Melanocyte of skin (primary cell): ENCODE data around the gene INMT. TPM values are rescaled to one million over a fixed set of nuclear protein-coding genes. Genes with fewer than 3 reads are reported as not detected.

ENCODE experiments used
- total RNA-seq, 2 donors: library from RNA; depleted of rRNA; stranded (reverse); fragments of >200 nt; gene quantifications; 2 replicates each; pipeline ENCODE4 v1.2.3, GENCODE V29; 2012

The INMT gene
- total RNA-seq, result not detected

DNA sequence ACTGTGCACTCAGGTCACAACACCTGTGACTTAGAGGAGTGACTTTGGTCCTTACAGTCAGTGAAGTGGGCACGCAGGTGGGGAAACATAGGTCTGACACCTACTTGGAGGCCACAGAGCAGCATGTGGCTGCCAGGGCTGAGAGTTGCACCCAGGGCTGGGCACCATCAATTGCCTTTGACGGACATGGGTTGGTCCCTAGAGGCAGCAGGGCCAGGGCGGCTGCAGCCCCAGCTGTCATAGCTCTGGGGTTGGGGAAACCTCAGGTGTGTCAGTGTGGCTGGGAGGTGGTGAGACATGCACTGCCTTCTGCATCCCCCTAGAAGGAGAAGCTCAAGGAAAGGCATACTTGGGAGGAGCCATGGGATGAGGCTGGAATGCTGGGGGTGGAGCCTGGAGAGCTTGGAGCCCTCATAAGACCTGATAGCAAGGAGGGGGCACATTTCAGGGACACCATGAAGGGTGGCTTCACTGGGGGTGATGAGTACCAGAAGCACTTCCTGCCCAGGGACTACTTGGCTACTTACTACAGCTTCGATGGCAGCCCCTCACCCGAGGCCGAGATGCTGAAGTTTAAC is at the start of gene INMT:
Gene INMT (plus strand): TSS at position 440 of the 578 bp plus-strand sequence. CDS start 16 bp downstream, at position 456.

GRCh38 chr7:30771174-30771879 is 19.4 kb downstream of the INMT start, which contains the start of gene MINDY4:
TSS of gene MINDY4 (plus strand) at chr7:30771417. CDS start at chr7:30771494, 77 bp downstream.

Other genes starting within 250 kb of the INMT start
- gene GGCT, start 247.3 kb upstream of the INMT start, total RNA-seq, result 10 to 100 TPM; 28.2 to 45.6 TPM
- 100 to 1,000 TPM in 1 of 2 donors, 10 to 100 TPM in 1; 93.6 to 137 TPM for gene GARS1, start 157.3 kb upstream of the INMT start, total RNA-seq
- not detected for gene CRHR2, start 69.7 kb upstream of the INMT start, total RNA-seq
- 1 to 10 TPM; 3.1 to 3.3 TPM for gene MINDY4, start 19.3 kb downstream of the INMT start, total RNA-seq
- under 1 TPM in 1 of 2 donors, not detected in 1; under 0.01 TPM for gene AQP1, start 159.7 kb downstream of the INMT start, total RNA-seq
- not detected for gene GHRHR, start 211.8 kb downstream of the INMT start, total RNA-seq